HEK293T (cell line): Measurements from ENCODE around the gene CCDC201.

Experiments used
- BHLHE40 ChIP-seq: fragments of 450-650 bp; IDR thresholded peaks from 2 replicates; pipeline ENCODE4 v1.6.1; 2016; ENCODE audit warnings: mild to moderate bottlenecking, moderate library complexity, borderline replicate concordance
- CTBP1 ChIP-seq: fragments of 450-650 bp; IDR thresholded peaks from 2 replicates; pipeline ENCODE4 v1.6.1; 2016; ENCODE audit warnings: borderline replicate concordance
- FOXM1 ChIP-seq: fragments of 450-650 bp; IDR thresholded peaks from 2 replicates; pipeline ENCODE4 v1.6.1; 2017; ENCODE audit warnings: mild to moderate bottlenecking, borderline replicate concordance
- NFRKB ChIP-seq: fragments of 450-650 bp; IDR thresholded peaks from 2 replicates; pipeline ENCODE4 v1.6.1; 2016; ENCODE audit warnings: mild to moderate bottlenecking, moderate library complexity
- SP1 ChIP-seq: fragments of 450-650 bp; IDR thresholded peaks from 2 replicates; pipeline ENCODE4 v1.6.1; 2017
- SUZ12 ChIP-seq: fragments of 450-650 bp; IDR thresholded peaks from 2 replicates; pipeline ENCODE4 v1.6.1; 2016; ENCODE audit warnings: mild to moderate bottlenecking

GRCh38 chr7:45894665-45895062 lies 21.8 kb upstream of the CCDC201 start:
- TF ChIP-seq SUZ12 (no peak), SP1 (no peak), BHLHE40 (no peak), FOXM1 (no peak), NFRKB (no peak), CTBP1 (no peak)
